Stimulated activated CD4-positive, alpha-beta T cell treated with anti-CD3 and anti-CD28 coated beads, Interleukin-4, amount 100 ng/mL, for 4 hours (primary cell): ENCODE data around the gene KCNJ5.

Experiments
- DNase-seq, 2 experiments: peaks; one replicate each; pipeline ENCODE4 v3.0.0-alpha.2; 2020

Gene KCNJ5

GRCh38 chr11:128897826-128898225 lies 6.7 kb downstream of the KCNJ5 start:
- DNase-seq: no peak

GRCh38 chr11:128898580-128899344 lies 7.6 kb downstream of the KCNJ5 start:
- DNase-seq: no peak

GRCh38 chr11:128900468-128900867 lies 9.3 kb downstream of the KCNJ5 start:
- DNase-seq: no peak

- no peak for DNase-seq
Measured at GRCh38 chr11:128901653-128902514, 10.7 kb downstream of the KCNJ5 start.

GRCh38 chr11:128902515-128903066 lies 11.4 kb downstream of the KCNJ5 start:
- no peak for DNase-seq

- no peak for DNase-seq
Measured at GRCh38 chr11:128903248-128904061, 12.3 kb downstream of the KCNJ5 start.

- DNase-seq: no peak
Measured at GRCh38 chr11:128904303-128904655, 13.1 kb downstream of the KCNJ5 start.

- no peak for DNase-seq
Measured at GRCh38 chr11:128904656-128905344, 13.6 kb downstream of the KCNJ5 start.

- peak; percentile 18 to 23 for DNase-seq
Measured at GRCh38 chr11:128905345-128906184, 14.4 kb downstream of the KCNJ5 start.

- no peak for DNase-seq
Measured at GRCh38 chr11:128906185-128907050, 15.3 kb downstream of the KCNJ5 start.

- no peak for DNase-seq
Measured at GRCh38 chr11:128907585-128907984, 16.4 kb downstream of the KCNJ5 start.

- no peak for DNase-seq
Measured at GRCh38 chr11:128908391-128909246, 17.5 kb downstream of the KCNJ5 start.

GRCh38 chr11:128909438-128910125 lies 18.4 kb downstream of the KCNJ5 start:
- DNase-seq: no peak

- no peak for DNase-seq
Measured at GRCh38 chr11:128910576-128910975, 19.4 kb downstream of the KCNJ5 start.

GRCh38 chr11:128911239-128911638 lies 20.1 kb downstream of the KCNJ5 start:
- DNase-seq: no peak

GRCh38 chr11:128911701-128912100 lies 20.5 kb downstream of the KCNJ5 start:
- DNase-seq: no peak

GRCh38 chr11:128913806-128914205 lies 22.6 kb downstream of the KCNJ5 start:
- no peak for DNase-seq
